HCT116 (cell line): ENCODE measurements around the gene ASIC1. TPM values are rescaled to one million over a fixed set of nuclear protein-coding genes. Genes with fewer than 3 reads are reported as not detected.
A peak's percentile ranks its signal among the peaks of the same experiment; 100 is the strongest.

Source experiments
- ATAC-seq: fragments of 200-7000 bp; cut with Tn5 transposase; 2 replicates; pipeline ENCODE4 v1.9.1; 2020; ENCODE audit warnings: mild to moderate bottlenecking, moderate library complexity
- BruUV-seq: library from RNA; stranded (reverse); fragments of 400-500 nt; replicated peaks from 2 replicates; lab custom pipeline; 2021; lab: Mats Ljungman, UMichigan
- CTCF ChIA-PET: fragments of 300-600 bp; sonication (Branson Sonifier 250); formaldehyde crosslinking; loops from one replicate; lab custom pipeline; 2021; ENCODE audit warnings: antibody characterized with exemption; lab: Charles Lee
- POLR2A ChIA-PET: fragments of 300-600, 350-600 bp; sonication (Branson Sonifier 250); formaldehyde crosslinking; loops from one replicate; lab custom pipeline; 2021; ENCODE audit warnings: antibody characterized with exemption; lab: Charles Lee
- RAD21 ChIA-PET, 2 experiments: fragments of 300-600 bp; sonication (Branson Sonifier 250); formaldehyde crosslinking; loops; one replicate each; lab custom pipeline; 2023; ENCODE audit warnings: low total read pairs in 2 of 2; ENCODE audit not compliant: uncharacterized antibody in 2 of 2, unreplicated experiment in 2 of 2, low non-redundant PET in 1 of 2; lab: Charles Lee
- DNase-seq: peaks from one replicate; pipeline ENCODE4 v3.0.0-alpha.2; 2010; ENCODE audit warnings: low read depth, low spot score
- H2AFZ ChIP-seq: fragments of 200-600 bp; shearing (Covaris generic), sonication (generic); 2 replicates; pipeline ENCODE4 v1.6.1; 2017; ENCODE audit warnings: low read depth, mixed run types, mixed read lengths, antibody characterized with exemption, low read length; ENCODE audit not compliant: poor library complexity, severe bottlenecking
- H3K27ac ChIP-seq: 2 replicates; pipeline ENCODE4 v1.5.1; 2012; ENCODE audit warnings: low read depth, low read length
- H3K27me3 ChIP-seq: fragments of 200-600 bp; sonication (generic); 2 replicates; pipeline ENCODE4 v1.6.1; 2016; ENCODE audit warnings: mixed run types, low read length, mixed read lengths; ENCODE audit not compliant: insufficient read depth
- H3K36me3 ChIP-seq, 2 experiments: fragments of 200-500 bp in 1 of 2; fragments of 200-600 bp in 1 of 2; sonication (Bioruptor generic) in 1 of 2; sonication (generic) in 1 of 2; 2 replicates each; pipeline versions ENCODE4 v1.5.1 to v1.6.1; 2014 to 2016; ENCODE audit warnings: low read length in 2 of 2, inconsistent platforms in 1 of 2, mixed read lengths in 1 of 2, mixed run types in 1 of 2; ENCODE audit not compliant: insufficient read depth in 2 of 2, control insufficient read depth in 1 of 2
- H3K4me1 ChIP-seq, 2 experiments: fragments of 200-600 bp in 1 of 2; sonication (generic) in 1 of 2; 2 replicates each; pipeline versions ENCODE4 v1.5.1 to v1.6.1; 2012 to 2017; ENCODE audit warnings: low read length in 2 of 2, inconsistent platforms in 1 of 2, mild to moderate bottlenecking in 1 of 2, mixed read lengths in 1 of 2, mixed run types in 1 of 2, moderate library complexity in 1 of 2; ENCODE audit not compliant: insufficient read depth in 2 of 2, control insufficient read depth in 1 of 2
- H3K4me2 ChIP-seq: fragments of 200-600 bp; sonication (generic); 2 replicates; pipeline ENCODE4 v1.6.1; 2017; ENCODE audit warnings: mixed run types, low read length, mixed read lengths
- H3K4me3 ChIP-seq, 2 experiments: fragments of 200-600 bp in 1 of 2; sonication (generic) in 1 of 2; replicated peaks in 1 of 2; 2 replicates each; pipeline ENCODE4 v1.5.1; 2011 to 2016; ENCODE audit warnings: low read length in 2 of 2, control low read depth in 1 of 2, low read depth in 1 of 2, mild to moderate bottlenecking in 1 of 2, mixed read lengths in 1 of 2, mixed run types in 1 of 2
- H3K79me2 ChIP-seq: fragments of 200-600 bp; sonication (generic); 2 replicates; pipeline ENCODE4 v1.6.1; 2017; ENCODE audit warnings: mild to moderate bottlenecking, mixed run types, low read length, moderate library complexity, mixed read lengths; ENCODE audit not compliant: insufficient read depth
- H3K9ac ChIP-seq: fragments of 200-600 bp; sonication (generic); 2 replicates; pipeline ENCODE4 v1.6.1; 2016; ENCODE audit warnings: low read length, mixed read lengths
- H3K9me2 ChIP-seq: fragments of 200-600 bp; sonication (generic), shearing (Covaris generic); 2 replicates; pipeline ENCODE4 v1.6.1; 2017; ENCODE audit warnings: mixed run types, mild to moderate bottlenecking, moderate library complexity; ENCODE audit not compliant: insufficient read depth
- H3K9me3 ChIP-seq, 2 experiments: fragments of 200-500 bp in 1 of 2; fragments of 200-600 bp in 1 of 2; sonication (Bioruptor generic) in 1 of 2; sonication (generic) in 1 of 2; 2 replicates each; pipeline ENCODE4 v1.6.1; 2014 to 2017; ENCODE audit warnings: low read length in 2 of 2, mixed read lengths in 2 of 2, inconsistent platforms in 1 of 2, low read depth in 1 of 2, mild to moderate bottlenecking in 1 of 2, mixed run types in 1 of 2, moderate library complexity in 1 of 2; ENCODE audit not compliant: control insufficient read depth in 1 of 2, insufficient read depth in 1 of 2
- H4K20me1 ChIP-seq: fragments of 200-600 bp; sonication (generic), shearing (Covaris generic); 2 replicates; pipeline ENCODE4 v1.6.1; 2017; ENCODE audit warnings: mixed run types, mild to moderate bottlenecking, moderate library complexity; ENCODE audit not compliant: insufficient read depth
- CEBPB ChIP-seq: IDR thresholded peaks from 2 replicates; pipeline ENCODE4 v1.6.1; 2012; ENCODE audit warnings: low read depth
- RAD21 ChIP-seq: IDR thresholded peaks from 2 replicates; pipeline ENCODE4 v1.6.1; 2012; ENCODE audit warnings: low read depth, mild to moderate bottlenecking
- intact Hi-C: fragments of 100-400 bp; cut with micrococcal nuclease; formaldehyde crosslinking; loops from 2 replicates; pipeline ENCODE4 v1.10.0; 2022
- total RNA-seq: library from RNA; stranded (reverse); gene quantifications from one replicate; pipeline ENCODE4 v1.2.1, GENCODE V29; 2021; ENCODE audit not compliant: unreplicated experiment
- TF ChIP-seq, protein P1 (sequence below), 3 experiments: fragments of 200-600 bp in 1 of 3; sonication (generic) in 1 of 3; IDR thresholded peaks in 2 of 3; conservative IDR thresholded peaks in 1 of 3; 2 replicates each; pipeline ENCODE4 v1.5.1; 2012 to 2017; ENCODE audit warnings: low read depth in 2 of 3, low read length in 2 of 3, antibody characterized with exemption in 1 of 3, borderline replicate concordance in 1 of 3, control low read depth in 1 of 3, mild to moderate bottlenecking in 1 of 3, mixed read lengths in 1 of 3, mixed run types in 1 of 3, moderate library complexity in 1 of 3; ENCODE audit not compliant: insufficient read depth in 1 of 3
- TF ChIP-seq, protein P2 (sequence below): IDR thresholded peaks from 2 replicates; pipeline ENCODE4 v1.6.1; 2012

The ASIC1 gene
- total RNA-seq, 1 experiment from 2014 or later = 28.9 TPM

DNA sequence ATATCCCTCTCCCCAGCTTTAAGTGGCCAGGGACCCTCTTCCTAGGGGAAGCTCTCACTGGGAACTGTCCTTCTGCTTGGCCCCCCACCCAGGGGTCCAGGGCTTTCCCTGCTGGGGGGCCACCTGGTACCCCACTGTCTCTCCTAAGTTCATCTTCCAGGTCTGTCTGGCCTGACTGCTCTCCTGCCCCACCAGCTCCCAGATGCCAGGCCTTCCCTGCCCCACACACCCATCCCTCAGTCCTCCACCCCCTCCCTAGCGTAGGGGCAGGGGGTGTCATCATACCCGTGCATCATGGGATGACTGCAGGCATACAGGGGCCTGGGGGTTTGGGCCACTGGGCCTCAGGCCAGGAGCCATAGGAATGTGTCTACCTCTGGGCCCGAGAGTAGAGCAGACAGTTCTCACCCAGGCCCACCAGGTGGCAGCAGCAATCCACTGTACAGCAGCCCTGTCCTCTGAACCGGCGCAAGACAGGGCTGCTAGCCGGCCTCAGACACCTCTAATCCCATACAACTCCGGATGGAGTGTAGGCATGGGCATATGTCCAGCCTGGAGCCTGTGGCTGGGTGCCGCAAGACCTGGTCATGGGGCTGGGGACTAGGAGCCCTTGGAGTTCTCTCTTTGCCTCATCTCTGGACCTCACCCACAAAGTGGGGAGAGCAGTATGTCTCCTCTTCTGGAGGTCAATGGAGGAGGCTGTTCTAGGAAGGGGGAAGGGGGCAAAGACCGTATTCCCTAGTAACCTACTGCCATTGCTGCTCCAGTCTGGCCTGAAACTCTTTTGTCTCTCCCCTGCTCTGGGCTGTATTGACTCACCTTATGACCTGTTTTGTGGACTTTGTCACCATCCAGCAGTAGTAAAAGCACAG is 17.8 kb downstream of the ASIC1 start:
- Histone ChIP-seq H3K79me2 (no peaks in the 10 kb centered on the region), H3K4me1 (peaks cover 0 to 14% of the 10 kb centered on the region in 2 experiments; a peak in 1 of 4 replicates), H3K9ac (no peak overlapping the region), H3K9me3 (no peaks in the 10 kb centered on the region), H4K20me1 (no peaks in the 10 kb centered on the region; the same call in 1 of the 2 replicates), H3K27me3 (no peaks in the 10 kb centered on the region), H3K4me3 (no peak overlapping the region), H3K4me2 (0 out of 2 replicates have a peak overlapping the region, but pooled peaks have one; percentile 1), H3K9me2 (no peaks in the 10 kb centered on the region), H3K27ac (no peak overlapping the region), H2AFZ (no peak overlapping the region), H3K36me3 (no peaks in the 10 kb centered on the region)
- TF ChIP-seq CEBPB (no peak), RAD21 (peak; percentile 97)
- TF ChIP-seq, protein P1, sequence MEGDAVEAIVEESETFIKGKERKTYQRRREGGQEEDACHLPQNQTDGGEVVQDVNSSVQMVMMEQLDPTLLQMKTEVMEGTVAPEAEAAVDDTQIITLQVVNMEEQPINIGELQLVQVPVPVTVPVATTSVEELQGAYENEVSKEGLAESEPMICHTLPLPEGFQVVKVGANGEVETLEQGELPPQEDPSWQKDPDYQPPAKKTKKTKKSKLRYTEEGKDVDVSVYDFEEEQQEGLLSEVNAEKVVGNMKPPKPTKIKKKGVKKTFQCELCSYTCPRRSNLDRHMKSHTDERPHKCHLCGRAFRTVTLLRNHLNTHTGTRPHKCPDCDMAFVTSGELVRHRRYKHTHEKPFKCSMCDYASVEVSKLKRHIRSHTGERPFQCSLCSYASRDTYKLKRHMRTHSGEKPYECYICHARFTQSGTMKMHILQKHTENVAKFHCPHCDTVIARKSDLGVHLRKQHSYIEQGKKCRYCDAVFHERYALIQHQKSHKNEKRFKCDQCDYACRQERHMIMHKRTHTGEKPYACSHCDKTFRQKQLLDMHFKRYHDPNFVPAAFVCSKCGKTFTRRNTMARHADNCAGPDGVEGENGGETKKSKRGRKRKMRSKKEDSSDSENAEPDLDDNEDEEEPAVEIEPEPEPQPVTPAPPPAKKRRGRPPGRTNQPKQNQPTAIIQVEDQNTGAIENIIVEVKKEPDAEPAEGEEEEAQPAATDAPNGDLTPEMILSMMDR (IDR thresholded peaks at IDR 0.05 in 2 of 3, conservative IDR thresholded peaks at IDR 0.05 in 1 of 3; ENCODE audit: borderline replicate concordance in 1 of 3, insufficient read depth in 1 of 3, low read depth in 2 of 3, low read length in 2 of 3) = peak; percentile 81 to 93 (median 91)
- TF ChIP-seq, protein P2, sequence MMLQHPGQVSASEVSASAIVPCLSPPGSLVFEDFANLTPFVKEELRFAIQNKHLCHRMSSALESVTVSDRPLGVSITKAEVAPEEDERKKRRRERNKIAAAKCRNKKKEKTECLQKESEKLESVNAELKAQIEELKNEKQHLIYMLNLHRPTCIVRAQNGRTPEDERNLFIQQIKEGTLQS = no peak
- ChIA-PET RAD21 (interaction anchor here (0.7 to 1.4 kb wide), 2 partner anchors 101 to 407 kb away, joined by 4 read pairs; no protein-coding TSS in a partner anchor), CTCF (interaction anchor here (0.6 to 1.7 kb wide), 3 partner anchors 98 to 239 kb away, joined by 4 to 12 read pairs (median 5); no protein-coding TSS in a partner anchor), POLR2A (no interaction called here)
- no TSS peak for BruUV-seq
- intact Hi-C loops = loop anchor here (1.0 kb wide), 1 partner anchor 100 kb away; no protein-coding TSS in a partner anchor
- peak; percentile 42 for DNase-seq
- peak; percentile 95 for ATAC-seq
